Suprapubic skin (tissue), 4 donors: Measurements from ENCODE around the gene SPDYE1. TPM values are rescaled to one million over a fixed set of nuclear protein-coding genes. Genes with fewer than 3 reads are reported as not detected.
A peak's percentile ranks its signal among the peaks of the same experiment; 100 is the strongest.
"Not testable (repeated sequence)": the region's sequence is repeated elsewhere in the genome, so short reads cannot be mapped to it uniquely, and the experiment has no call there.

Source experiments
- DNase-seq, 2 donors: peaks; one replicate each; pipeline ENCODE4 v3.0.0-alpha.2; 2019; ENCODE audit warnings: low spot score in 2 of 2
- H3K27ac ChIP-seq: fragments of 200-600 bp; sonication (generic); one replicate; pipeline ENCODE4 v1.5.1; 2019
- H3K27me3 ChIP-seq: fragments of 200-600 bp; sonication (generic); one replicate; pipeline ENCODE4 v1.5.1; 2019
- H3K36me3 ChIP-seq: fragments of 200-600 bp; sonication (generic); one replicate; pipeline ENCODE4 v1.5.1; 2019
- H3K4me1 ChIP-seq: fragments of 200-600 bp; sonication (generic); one replicate; pipeline ENCODE4 v1.5.1; 2019
- H3K4me3 ChIP-seq: fragments of 200-600 bp; sonication (generic); one replicate; pipeline ENCODE4 v1.5.1; 2019; ENCODE audit warnings: mild to moderate bottlenecking
- H3K9me3 ChIP-seq: fragments of 200-600 bp; sonication (generic); one replicate; pipeline ENCODE4 v1.5.1; 2019
- WGBS: methylation state at CpG from one replicate; pipeline ENCODE4 v1.1.5; 2018; 5-methylcytosine and 5-hydroxymethylcytosine counted together
- total RNA-seq, 4 donors: library from RNA; depleted of rRNA; stranded (reverse); fragments of >200 nt; gene quantifications; one replicate each; pipeline ENCODE4 v1.1.0, GENCODE V29; 2016
- TF ChIP-seq, protein P1 (sequence below), 2 donors: fragments of 200-600 bp in 1 of 2; fragments of 450-650 bp in 1 of 2; sonication (generic) in 1 of 2; IDR thresholded peaks; one replicate each; pipeline ENCODE4 v1.5.1; 2016 to 2019; ENCODE audit warnings: antibody characterized with exemption in 2 of 2, mild to moderate bottlenecking in 1 of 2, moderate library complexity in 1 of 2

SPDYE1 gene
- total RNA-seq, 4 donors from 2014 or later: not detected

DNA sequence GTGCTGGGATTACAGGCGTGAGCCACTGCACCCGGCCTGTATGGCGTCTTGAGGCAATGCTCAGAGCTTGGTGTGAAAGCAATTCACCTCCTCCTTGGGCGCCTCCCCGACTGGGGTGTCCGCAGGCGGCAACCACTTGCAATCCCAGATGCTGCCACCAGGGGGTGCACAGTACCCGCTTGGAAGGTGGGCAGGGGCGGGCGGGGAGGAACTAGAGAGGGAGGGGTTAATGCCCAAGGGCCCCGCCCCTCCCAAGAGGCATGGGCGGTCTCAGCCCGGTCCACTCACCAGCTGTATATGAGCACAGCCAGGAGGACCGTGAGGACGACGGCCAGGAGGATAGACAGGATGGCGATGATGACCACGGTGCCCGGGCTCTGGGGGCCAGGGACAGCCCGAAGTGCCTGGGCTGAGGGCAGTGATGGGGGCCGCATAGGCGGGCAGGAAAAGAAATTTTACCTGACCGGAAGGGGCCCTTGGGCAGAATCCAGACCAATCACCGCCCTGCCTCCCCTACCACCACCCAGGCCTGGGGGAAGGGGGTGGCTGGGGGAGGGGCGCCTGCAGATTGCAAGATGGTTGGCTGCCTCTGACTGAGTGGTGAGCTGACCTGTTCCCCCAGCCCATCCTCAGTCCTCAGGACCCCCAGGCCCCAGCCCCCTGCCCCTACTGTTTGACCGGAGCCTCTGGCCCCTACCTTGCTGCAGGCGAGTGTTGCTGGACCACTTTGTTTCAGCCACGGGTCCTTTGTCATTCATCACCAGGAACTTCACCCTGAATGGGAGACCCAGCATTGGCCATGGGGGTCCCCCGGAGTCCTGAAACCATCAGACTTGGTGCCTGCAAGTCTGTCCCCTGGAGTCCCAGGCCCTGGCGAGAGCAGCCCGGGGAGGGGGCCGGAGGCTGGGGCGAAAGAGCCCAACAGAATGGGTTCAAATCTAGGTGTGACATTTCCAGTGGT lies 11.5 kb upstream of the SPDYE1 start:
- not testable (repeated sequence) for H3K36me3 ChIP-seq, H3K9me3 ChIP-seq, H3K27ac ChIP-seq, H3K27me3 ChIP-seq, H3K4me1 ChIP-seq
- WGBS: 83% methylated on average over 7 of the region's 33 CpGs
- TF ChIP-seq, protein P1, sequence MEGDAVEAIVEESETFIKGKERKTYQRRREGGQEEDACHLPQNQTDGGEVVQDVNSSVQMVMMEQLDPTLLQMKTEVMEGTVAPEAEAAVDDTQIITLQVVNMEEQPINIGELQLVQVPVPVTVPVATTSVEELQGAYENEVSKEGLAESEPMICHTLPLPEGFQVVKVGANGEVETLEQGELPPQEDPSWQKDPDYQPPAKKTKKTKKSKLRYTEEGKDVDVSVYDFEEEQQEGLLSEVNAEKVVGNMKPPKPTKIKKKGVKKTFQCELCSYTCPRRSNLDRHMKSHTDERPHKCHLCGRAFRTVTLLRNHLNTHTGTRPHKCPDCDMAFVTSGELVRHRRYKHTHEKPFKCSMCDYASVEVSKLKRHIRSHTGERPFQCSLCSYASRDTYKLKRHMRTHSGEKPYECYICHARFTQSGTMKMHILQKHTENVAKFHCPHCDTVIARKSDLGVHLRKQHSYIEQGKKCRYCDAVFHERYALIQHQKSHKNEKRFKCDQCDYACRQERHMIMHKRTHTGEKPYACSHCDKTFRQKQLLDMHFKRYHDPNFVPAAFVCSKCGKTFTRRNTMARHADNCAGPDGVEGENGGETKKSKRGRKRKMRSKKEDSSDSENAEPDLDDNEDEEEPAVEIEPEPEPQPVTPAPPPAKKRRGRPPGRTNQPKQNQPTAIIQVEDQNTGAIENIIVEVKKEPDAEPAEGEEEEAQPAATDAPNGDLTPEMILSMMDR (IDR thresholded peaks at IDR 0.05): peak in 1 of 2 donors; percentile 79
- peak overlapping the region; percentile 20 for H3K4me3 ChIP-seq
- peak in 1 of 2 donors; percentile 84 for DNase-seq

DNA sequence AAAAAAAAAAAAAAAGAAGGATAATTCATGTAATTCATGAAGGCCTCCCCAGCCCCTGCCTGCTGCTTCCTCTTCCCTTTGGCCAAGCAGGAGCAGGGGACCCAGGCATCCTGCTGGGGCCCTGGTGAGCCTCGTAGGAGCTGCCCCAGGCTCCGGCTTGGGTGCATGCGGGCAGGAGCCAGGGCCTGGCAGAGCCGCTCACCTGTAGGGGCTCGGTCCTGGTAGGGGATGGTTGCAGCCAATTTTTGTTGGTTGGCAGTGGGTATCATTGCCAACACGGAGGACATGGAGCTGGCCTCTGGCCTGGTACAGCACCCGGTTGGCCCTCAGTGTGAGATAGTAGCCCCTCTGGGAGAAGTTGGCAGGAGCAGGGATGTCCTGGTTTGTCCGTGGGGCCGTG lies 10.2 kb upstream of the SPDYE1 start:
- not testable (repeated sequence) for DNase-seq, H3K9me3 ChIP-seq, H3K27ac ChIP-seq, H3K4me3 ChIP-seq, H3K4me1 ChIP-seq, H3K27me3 ChIP-seq, H3K36me3 ChIP-seq
- 92% methylated on average over 4 of the region's 9 CpGs for WGBS

DNA sequence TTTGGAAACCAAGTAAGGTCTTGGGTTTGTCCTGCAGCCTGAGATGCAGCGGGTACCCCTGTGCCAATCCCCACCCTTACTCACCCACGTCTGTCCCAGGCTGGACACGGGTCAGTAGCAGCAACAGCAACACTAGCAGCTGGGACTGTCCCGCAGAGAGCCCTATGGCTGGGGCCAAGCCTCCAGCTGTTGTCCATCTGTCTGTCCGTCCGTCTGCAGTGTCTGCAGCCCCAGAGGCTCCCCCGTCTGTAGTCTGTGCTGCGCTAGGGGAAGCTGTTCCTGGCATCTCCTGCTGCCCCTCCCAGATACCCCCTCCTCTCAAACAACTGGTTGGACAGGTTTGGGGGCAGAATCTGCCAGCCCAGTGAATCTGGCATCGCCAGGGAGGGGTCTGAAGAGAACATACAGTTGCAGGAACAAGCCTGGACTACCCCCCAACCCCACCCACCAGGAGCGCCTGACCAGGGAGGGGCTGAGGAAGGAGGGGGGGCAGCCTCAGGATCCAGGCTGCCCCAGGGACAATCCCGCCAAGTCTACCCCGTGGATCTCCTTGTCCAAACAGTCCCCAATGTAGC lies 7.6 kb upstream of the SPDYE1 start:
- not testable (repeated sequence) for H3K4me1 ChIP-seq, H3K9me3 ChIP-seq, H3K27ac ChIP-seq, H3K36me3 ChIP-seq, H3K27me3 ChIP-seq, H3K4me3 ChIP-seq, DNase-seq
- 60% methylated on average over 12 of the region's 12 CpGs for WGBS

- H3K9me3 ChIP-seq, H3K4me1 ChIP-seq, H3K36me3 ChIP-seq, H3K27me3 ChIP-seq, DNase-seq, H3K4me3 ChIP-seq, H3K27ac ChIP-seq: not testable (repeated sequence)
- 83% methylated on average over 1 of the region's 1 CpG for WGBS
Measured at GRCh38 chr7:43990829-43991228, 6.9 kb upstream of the SPDYE1 start.

DNA sequence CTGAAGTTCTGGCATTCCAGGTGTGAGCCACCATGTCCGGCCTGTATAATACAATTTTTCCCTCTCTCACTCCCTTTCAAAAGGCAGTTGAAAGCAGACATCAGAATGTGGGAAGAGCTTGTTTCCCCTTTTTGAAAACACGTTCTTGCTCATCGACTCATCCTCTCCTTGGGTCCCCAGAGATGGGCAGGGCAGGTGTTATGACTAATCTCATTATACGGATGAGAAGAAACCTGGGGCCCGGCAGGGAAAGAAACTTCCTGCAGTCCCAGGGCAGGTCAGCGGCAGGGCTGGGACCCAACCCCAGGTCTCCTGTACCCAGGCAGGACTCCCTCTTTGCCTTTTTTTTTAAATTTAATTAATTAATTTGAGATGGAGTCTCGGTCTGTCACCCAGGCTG lies 4.8 kb upstream of the SPDYE1 start:
- H3K27ac ChIP-seq, H3K9me3 ChIP-seq, H3K4me3 ChIP-seq, DNase-seq, H3K4me1 ChIP-seq, H3K27me3 ChIP-seq, H3K36me3 ChIP-seq: not testable (repeated sequence)
- WGBS: 64% methylated on average over 7 of the region's 7 CpGs

DNA sequence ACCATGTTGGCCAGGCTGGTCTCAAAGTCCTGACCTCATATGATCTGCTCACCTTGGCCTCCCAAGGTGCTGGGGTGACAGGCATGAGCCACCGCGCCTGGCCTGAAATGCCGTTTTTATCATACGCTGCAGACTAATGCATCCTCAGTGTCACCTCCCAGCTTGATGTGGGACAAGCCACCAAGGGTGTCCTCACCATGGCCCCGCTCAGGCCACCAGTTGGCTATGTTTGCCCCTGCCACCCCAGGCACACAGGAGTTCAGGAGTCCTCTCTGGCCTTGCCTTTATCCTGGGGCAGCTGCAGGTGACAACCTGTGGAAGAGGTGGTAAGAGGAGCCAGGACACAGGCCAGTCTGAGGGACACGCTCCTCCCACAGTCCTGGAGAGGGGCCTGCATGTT lies 3.0 kb upstream of the SPDYE1 start:
- H3K36me3 ChIP-seq, H3K4me1 ChIP-seq, H3K27me3 ChIP-seq, H3K4me3 ChIP-seq, H3K27ac ChIP-seq, DNase-seq, H3K9me3 ChIP-seq: not testable (repeated sequence)
- 100% methylated on average over 4 of the region's 6 CpGs for WGBS

DNA sequence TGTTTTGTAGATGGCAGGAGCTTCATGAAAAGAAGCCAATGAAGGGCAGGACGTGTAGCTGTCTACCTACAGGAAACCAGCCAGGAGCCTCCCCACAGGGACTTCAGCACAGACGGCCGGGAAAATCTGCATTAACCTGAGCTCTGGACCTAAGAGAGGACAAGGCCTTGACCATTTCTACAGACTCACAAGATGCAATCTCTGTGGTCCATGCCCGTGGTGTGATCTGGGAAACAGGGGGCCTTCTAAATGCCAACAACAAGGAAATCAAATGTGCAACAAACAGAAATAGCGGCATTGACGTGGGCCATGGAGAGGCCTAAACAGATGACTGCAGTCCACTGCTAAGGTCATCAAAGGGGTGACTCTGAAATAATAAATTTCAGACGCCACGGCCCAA lies 14.4 kb downstream of the SPDYE1 start:
- H3K27ac ChIP-seq, H3K4me1 ChIP-seq, H3K9me3 ChIP-seq, H3K27me3 ChIP-seq, DNase-seq, H3K4me3 ChIP-seq: not testable (repeated sequence)
- H3K36me3 ChIP-seq: peaks cover 26% of the 10 kb centered on the region
- 82% methylated on average over 7 of the region's 8 CpGs for WGBS

GRCh38 chr7:44015090-44015489 lies 17.4 kb downstream of the SPDYE1 start:
- not testable (repeated sequence) for H3K27me3 ChIP-seq, H3K4me3 ChIP-seq, H3K27ac ChIP-seq, H3K9me3 ChIP-seq, DNase-seq
- Histone ChIP-seq H3K4me1 (peaks cover 13% of the 10 kb centered on the region), H3K36me3 (peaks cover 16% of the 10 kb centered on the region)
- WGBS: no CpG with 5 or more reads among the region's 12 CpGs
